Stimulated activated CD4-positive, alpha-beta T cell treated with anti-CD3 and anti-CD28 coated beads, Interleukin-4, amount 100 ng/mL, for 48 hours (primary cell): ENCODE data around the gene ST3GAL3.

ENCODE experiments used
- DNase-seq, 2 donors: peaks; one replicate each; pipeline ENCODE4 v3.0.0-alpha.2; 2020; ENCODE audit warnings: low read depth in 2 of 2

ST3GAL3 gene

DNA sequence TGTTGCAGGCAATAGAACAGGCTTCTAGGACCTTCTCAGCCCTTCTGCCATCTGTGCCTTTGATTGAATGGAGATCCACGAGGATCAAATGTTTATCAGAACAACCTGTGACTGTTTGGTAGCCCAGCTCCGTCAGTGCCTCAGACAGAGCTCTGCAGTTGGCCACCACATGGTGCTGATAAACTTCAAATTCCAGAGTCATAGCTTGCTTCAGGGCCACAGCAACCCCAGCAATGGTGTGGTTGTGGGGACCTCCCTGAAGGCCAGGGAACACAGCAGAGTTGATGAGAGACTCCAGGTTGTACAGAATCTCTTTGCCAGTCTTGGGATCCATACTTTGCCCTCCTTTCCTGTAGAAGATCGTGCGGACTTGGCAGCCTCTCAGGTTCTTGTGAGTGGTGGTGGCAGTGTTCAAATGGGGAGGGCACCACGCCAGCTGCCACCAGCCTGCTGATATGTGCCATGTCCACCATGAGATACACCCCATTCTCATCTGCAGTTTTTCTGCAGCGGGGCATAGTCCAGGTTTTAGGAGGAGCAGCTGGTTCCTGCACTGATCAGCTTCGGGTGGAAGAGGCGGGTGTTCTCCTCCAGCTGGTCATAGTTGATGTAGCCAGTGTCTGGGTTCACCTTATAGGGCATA is 143.4 kb downstream of the ST3GAL3 start:
- no peak for DNase-seq

DNA sequence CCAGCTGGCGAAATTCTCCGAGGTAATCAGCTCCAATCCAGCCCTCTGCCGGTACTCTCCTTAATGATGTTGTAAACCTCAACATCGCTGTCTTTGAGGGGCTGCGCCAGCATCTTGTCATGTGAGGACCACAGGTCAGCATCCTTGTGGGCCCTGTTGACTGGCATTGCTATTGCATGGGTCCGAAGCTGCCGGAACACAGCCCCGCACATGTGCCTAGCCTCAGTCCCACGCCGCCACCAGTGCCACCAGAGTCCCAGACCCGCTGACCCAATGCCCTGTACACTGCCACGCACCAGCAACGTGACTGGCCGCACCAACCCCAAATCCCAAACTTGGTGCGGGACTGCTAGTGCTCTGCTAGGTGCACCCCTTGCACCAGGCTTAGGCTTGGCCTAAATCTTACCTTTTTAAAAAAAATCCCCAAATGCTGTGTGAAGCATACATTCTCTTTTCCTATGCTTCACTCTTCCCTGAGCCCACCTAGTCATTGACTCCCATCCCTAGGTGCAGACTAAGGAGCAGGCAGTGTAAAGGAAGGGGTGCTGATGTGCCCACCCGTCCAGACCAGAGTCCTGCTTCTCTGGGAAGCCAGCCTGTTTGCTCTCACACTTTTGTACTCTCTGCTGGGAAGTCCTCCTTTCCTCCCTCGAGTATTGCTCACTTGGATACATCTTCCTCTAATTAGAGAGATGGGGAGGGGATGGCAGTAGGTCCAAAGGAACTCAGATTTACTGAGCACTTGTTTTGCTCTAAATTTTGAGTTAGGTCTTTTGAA is 144.4 kb downstream of the ST3GAL3 start:
- DNase-seq: no peak

DNA sequence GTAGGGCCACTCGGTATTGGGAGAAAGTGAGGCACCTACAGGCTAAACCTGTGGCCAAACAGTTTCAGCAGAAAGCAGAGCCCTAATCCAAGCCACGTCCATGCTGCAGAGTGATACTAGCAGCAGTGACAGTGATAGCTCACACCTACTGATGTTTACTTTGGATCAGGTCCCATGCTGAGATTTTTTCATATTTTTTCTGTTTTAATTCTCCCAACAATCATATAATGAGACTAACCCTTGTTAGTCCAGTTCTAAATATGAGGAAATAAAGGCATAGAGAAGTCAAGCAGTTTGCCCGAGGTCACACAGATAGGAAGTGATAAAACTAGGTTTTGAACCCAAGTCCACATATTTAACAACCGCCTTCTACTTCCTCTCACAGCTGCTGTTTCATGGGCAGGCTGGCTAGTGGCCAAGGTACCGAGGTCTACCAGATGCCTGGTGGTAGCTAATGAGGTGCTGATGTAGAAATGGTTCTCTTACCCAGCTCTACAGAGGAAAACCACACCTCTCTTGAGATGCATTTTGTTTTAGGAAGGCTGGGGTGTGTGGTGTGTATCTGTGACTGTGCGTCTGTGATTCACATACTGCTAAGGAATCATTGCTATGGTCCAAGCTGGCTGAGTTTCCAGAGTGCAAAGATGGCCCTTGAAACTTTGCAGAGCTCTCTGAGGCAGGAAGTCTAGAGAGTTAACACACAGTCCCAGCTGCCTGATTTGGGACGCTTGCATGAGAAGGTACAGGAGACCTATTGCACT is 146.0 kb downstream of the ST3GAL3 start:
- no peak for DNase-seq

DNA sequence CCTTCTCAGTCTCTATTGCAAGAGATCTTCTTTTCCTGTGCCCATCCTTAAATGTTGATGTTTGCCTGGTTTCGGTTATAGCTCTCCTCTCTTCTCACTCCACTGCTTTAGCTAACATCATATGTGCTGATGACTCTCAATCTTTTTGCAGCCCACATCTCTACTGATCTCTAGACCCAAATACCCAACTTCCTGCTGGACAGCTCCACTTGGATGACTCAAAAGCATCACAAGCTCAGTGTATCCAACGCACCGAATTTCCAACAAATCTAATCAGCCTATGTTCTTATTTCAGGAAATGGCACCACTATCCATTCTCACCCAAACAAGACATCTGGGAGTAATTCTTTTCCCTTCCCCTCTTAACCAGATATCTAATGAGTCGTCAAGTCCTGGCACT is 147.1 kb downstream of the ST3GAL3 start:
- no peak for DNase-seq

DNA sequence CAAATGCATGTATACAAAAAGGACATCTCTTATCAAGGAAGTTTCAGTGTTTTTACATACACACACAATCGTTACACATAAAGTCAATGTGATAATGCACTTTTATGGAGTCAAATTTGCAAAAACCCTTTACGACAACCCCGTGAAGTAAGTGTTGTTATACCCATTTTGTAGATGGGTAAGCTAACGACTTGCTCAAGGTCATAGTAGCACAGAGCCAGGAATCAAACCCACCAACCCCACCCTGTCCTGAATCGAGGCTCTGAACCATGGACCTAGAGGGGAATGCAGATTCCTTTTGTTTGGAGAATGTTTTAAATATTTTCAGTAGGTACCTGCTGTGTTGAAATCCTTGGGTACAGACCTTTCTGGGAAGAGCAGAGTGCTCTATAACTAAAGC is 148.9 kb downstream of the ST3GAL3 start:
- no peak for DNase-seq

DNA sequence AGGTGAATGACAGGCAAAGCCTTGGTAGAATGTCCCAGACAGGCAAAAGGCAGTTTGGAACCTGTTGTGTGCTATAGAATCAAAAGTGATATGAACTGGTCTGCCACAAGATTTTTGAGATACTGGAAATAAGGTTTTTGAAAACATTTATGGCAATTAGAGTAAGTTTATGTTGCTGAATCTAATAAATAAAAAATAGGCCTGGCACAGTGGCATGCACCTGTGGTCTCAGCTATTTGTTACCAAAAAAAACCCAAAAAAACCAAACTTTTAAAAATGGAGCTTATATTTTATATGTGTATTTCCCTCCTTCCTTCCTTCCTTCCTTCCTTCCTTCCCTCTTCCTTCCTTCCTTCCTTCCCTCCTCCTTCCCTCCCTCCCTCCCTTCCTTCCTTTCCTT is 149.8 kb downstream of the ST3GAL3 start:
- no peak for DNase-seq

DNA sequence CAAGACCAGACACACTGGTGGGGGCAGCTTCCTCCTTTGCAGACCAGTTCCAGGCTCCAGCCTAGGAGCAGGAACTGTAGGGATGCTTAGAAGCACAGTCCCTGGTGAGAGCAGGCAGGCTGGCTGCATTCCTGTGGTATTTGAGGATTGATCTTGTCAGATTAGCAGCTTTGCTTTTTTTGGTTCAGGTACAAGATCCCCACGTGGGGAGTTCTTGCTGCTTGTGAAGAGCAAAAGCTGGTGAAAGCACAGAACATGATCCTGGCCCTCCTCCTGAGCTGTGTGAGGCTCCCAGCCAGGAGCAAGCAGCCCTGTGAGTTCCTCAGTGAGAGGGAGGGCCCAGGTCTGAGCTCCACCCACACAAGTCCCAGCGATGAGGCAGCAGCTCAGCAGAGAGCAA is 151.0 kb downstream of the ST3GAL3 start:
- DNase-seq: no peak

DNA sequence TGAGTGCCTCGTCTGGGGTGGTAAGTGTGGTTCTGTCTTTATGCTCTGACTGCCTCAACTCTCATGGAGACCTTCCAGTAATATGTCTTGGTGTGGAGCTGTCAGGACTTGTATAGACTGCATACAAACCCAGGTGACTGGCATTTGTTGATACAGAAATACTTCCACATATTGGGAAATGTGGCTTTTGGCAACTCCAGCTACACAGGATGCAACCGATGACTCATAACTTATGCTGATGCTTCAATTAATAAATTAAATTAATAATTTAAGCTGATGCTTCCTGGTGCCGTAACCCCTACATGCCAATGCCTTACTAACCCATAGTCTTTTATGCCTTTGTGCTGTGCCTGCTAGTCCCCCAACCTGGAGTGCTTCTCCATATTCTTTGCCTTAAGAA is 154.0 kb downstream of the ST3GAL3 start:
- no peak for DNase-seq

DNA sequence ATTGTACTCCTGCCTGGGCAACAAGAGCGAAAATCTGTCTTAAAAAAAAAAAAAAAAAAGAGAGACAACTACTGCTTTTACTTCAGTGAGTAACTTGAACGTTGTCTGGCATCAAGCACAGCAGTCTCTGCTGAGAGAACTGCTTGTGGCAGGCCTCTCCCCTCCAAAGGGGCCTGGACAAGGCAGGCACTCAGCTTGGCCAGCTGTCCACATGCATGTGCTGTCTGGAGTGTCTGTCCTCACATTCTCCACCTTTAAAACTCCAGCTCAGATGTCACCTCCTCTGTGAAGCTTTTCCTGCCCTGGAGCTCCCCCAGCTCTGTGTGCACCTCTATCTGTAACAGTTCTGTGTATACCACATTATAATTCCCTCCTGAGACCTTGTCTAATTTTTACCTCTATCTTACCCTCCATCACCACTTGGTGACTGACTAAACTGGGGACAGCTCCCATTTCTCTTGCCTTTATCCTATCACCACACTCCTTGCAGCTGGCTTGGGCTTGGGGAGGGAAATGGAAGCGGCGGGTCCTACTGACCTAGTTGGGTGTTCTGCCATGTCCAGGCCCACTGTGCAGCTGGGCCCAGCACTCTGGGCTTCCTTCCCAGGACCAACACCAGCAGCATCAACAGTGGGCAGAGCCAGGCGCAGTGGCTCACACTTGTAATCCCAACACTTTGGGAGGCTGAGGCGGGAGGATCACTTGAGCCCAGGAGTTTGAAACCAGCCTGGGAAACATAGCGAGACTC is 154.8 kb downstream of the ST3GAL3 start:
- no peak for DNase-seq

DNA sequence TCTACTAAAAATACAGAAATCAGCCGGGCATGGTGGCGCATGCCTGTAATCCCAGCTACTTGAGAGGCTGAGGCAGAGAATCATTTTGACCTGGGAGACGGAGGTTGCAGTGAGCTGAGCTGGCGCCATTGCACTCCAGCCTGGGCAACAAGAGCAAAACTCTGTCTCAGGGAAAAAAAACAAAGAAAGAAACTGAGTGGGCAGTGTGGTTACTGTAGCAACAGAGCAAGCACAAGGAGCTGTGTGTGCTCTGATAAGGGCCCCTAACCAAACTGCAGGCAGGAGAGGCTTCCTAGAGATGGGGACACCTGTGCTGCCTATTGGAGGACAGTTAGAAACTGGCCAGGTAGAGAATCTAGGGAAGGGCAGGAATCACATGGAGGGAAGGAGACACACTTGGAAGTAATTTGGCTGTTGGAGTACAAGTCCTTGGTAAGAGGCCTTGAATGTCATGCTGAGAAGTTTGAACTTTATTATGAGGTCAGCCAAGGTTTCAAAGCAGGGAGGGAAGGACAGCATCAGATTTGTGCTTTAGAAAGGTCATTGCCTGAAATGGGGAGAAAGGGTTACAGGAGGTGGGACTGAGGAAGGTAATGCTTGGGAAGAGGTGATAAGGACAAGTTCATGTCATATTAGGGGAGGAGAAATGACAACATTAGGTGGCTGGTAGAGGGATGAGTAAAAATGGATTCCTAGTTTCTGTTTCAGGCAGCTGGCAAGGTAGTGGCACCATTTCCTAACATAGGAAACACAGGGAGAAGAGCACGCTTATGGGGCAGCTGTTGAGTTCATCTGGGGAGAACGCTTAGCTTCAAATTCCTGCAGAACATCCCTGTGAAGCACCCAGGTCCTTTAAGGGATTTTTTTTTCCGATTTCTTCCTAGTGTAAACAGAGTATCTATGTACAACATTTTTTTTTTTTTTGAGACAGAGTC is 157.0 kb downstream of the ST3GAL3 start:
- DNase-seq: no peak

DNA sequence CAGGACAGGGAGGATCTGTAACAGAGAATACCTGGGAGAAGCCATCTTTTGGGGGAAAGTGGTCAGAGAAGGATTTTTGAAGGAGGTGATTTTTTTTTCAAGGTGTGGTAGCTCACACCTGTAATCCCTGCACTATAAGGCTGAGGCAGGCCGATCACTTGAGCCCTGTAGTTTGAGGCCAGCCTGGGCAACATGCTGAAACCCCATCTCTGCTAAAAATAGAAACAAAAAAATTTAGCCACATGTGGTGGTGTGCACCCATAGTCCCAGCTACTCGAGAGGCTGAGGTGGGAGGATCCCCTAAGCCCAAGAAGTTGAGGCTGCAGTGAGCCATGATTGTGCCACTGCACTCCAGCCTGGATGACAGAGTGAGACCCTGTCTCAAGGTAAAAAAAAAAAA is 158.9 kb downstream of the ST3GAL3 start:
- no peak for DNase-seq

DNA sequence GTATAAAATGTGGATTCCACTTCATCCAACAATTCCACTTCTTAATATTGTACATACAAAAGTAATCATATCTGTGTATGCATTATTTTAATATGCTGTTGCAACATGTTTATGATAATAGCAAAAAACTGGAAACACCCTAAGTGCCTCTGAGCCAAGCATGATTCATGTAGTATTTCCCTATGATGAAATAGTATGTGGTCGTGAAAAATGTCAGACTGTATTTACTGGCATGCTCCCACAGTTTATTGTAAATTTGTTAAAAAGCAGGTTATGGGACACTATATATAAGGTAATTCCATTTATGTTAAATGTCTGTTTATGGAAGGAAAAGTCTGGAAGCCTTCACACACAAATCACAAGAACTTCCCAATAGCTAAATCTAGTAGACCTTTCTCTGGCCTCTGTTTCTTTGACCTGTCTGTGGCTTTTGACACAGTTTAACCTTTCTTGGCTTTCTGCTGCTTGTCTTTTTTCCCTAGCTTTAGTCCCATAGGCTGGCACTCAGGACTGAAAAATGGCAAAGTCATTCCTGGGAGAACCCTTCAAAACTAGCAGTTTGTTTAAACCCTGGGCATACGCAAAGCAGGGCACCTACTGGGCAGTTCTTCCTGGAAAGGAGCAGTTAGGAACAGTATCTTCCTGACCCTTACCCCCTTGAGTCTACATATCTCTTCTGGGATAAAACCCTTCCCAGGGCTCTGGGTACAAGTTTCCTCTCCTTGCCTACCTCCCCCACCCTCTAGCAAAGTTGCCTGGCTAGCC is 160.8 kb downstream of the ST3GAL3 start:
- DNase-seq: no peak

DNA sequence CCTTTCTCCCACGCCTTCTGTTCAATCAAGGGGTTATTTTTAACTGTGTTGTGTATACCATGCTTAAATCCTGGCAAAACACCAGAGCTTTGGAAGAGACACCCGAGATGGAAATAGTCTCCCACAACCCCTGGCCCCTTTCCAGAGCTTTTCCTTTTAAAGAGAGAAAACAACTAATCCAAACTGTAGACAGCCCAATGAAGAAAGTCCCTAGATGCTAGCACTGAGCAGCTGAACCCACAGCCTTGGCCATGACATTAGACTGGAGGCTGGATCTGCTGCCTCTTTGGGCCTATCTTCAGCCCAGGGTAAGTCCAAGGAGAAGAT is 161.4 kb downstream of the ST3GAL3 start:
- no peak for DNase-seq

DNA sequence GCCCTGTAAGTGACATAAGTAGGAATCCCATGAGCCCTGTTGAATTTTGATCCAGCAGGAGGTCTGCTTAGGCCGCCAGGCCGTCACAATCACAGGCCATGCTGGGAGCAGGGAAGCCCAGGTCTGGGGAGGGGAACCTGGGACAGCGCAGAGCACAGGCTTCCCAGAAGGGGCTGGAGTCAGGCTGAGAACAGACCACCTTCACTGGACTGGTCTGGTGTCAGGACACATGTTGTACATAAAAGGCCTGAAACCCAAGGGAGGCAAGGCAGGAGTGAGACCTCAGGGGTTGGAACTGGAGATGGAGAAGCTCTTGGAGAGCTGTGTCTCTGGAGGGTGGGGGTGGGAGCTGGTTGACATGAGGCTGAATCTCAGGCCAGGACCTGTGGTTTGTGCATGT is 163.0 kb downstream of the ST3GAL3 start:
- DNase-seq: no peak

DNA sequence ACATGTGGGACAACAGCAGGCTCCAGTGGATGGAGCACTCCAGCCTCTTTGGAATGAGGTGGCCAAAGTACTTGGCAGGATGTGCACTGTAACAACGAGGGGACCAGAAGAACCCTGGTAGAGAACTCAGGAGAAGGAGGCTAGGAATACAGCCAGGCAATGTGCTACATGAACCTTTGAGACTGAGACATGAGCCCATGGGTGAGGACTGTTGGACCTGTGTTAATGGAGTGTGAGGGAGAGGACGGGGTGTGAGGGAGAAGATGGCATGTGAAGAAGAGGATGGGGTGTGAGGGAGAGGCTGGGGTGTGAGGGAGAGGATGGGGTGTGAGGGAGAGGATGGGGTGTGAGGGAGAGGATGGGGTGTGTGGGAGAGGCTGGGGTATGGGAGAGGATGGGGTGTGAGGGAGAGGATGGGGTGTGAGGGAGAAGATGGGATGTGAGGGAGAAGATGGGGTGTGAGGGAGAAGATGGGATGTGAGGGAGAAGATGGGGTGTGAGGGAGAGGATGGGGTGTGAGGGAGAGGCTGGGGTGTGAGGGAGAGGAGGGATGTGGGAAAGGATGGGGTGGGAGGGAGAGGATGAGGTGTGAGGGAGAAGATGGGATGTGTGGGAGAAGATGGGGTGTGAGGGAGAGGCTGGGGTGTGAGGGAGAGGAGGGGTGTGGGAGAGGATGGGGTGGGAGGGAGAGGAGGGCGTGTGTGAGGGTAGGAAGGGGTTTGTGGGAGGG is 164.0 kb downstream of the ST3GAL3 start:
- no peak for DNase-seq

DNA sequence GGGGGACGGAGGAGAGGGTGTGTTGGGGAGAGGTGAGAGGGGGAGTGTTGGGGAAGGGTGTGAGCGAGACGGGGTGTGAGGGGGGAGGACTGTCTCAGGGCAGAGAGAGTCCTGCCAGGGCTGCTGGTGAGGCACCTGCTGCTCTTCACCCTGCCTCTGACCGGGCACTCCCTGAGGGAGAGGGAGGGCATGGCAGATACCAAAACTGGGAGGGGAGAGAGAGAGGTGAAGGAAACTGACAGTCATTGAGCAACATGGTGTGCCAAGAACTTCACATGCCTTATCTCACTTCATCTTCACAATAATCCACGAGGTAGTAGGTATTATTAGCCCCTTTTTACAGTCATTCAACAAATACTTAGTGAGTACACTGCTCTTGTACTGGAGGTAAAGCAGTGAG is 164.9 kb downstream of the ST3GAL3 start:
- no peak for DNase-seq

DNA sequence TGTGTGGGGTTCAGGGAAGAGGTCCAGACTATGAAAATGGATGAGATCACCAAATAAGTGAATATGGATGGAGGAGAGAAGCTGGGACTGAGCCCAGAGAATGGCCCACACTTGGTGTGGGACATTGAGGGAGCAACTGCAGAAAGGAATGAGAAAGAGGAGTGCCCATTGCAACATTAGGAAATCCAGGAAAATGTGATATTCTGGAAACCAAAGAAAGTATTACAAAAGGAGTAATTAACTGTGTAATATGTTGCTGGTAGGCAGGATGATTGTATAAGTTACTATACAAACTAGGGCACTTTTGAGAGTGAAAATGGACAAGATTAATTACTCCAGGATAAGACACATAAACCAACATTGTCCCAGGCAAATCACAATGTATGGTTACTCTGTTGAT is 166.5 kb downstream of the ST3GAL3 start:
- DNase-seq: no peak

DNA sequence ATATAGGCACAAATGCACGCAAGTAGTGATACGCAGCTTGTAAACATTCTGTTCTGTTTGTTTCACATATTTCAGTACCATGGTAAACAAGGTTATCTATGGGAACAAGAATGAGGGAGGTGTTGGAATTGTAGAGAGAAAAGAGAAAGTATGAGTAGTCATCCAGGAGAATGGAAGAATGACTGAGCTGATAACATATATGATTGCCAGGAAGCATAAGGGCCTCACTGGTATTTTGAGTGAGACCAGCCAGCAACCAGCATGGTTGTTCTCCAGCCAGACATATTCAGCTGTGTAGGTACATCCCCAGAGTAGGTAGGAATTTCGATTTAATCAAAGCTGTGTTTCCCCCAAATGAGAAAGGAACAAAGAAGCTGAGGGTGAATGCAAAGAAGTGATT is 167.4 kb downstream of the ST3GAL3 start:
- no peak for DNase-seq

DNA sequence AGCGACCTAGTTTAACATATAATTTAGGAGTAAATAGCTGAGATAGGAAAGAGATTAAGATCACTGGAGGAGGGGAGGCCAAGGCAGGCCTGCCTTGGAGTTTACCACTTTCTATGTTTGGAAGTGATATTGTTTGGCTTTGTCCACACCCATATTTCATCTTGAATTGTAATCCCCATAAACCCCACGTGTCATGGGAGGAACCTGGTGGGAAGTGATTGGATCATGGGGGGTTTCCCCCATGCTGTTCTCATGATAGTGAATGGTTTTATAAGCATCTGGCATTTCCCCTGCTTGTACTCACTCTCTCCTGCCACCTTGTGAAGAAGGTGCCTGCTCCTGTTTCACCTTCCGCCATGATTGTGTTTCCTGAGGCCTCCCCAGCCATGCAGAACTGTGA is 168.0 kb downstream of the ST3GAL3 start:
- DNase-seq: no peak

DNA sequence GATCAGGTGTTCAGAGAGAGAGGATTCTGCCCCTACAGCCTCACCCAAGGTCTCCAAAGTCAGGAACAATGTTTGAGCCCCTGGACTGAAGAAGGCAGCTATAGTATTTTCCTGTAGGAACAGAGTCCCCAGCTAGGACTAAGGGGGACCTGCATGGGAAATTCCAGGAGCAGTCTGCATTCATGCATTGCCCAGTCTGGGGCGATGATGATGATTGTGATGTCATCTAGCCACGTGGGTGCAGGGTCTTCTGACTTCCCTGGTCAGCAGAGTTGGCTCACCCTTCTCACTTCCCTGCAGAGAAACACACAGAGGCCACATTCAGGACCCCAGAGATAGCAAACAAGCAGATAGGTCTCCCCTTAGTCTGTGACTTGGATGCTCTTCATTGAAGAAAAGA is 169.8 kb downstream of the ST3GAL3 start:
- no peak for DNase-seq
